Measurements from ENCODE around the gene AGAP1.

DNA sequence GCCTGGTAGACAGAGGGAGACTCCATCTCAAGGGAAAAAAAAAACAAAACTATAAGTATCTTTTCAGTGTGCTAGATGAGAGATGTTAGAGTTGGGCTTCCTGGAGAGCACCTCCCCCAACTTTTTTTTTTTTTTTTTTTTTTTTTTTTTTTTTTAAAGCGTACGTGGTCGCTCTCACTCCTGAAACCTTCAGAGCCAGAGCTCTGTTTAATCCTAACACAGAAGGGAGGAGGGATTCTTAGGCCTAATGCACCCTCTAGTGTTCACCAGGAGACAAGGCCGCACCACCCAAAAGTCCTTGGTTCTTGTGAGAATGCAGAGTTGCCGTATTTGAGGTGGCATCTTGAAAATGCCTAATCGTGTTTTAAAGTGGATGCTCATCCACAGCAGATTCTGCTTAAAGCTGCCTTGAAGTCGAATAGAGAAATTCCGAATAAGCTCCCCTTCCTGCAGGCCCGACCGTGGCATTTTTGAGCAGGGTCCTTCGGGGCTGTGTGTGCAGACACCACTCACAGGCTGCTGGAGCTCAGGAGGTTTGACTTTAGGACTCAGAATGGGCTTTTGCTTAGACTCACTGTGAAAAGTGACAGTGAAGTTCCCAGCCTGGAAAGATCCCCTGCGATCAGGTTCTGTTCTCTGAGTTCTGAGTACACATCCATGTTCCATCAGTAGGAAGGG is 252.6 kb downstream of the AGAP1 start:
- TF ChIP-seq, protein P1, sequence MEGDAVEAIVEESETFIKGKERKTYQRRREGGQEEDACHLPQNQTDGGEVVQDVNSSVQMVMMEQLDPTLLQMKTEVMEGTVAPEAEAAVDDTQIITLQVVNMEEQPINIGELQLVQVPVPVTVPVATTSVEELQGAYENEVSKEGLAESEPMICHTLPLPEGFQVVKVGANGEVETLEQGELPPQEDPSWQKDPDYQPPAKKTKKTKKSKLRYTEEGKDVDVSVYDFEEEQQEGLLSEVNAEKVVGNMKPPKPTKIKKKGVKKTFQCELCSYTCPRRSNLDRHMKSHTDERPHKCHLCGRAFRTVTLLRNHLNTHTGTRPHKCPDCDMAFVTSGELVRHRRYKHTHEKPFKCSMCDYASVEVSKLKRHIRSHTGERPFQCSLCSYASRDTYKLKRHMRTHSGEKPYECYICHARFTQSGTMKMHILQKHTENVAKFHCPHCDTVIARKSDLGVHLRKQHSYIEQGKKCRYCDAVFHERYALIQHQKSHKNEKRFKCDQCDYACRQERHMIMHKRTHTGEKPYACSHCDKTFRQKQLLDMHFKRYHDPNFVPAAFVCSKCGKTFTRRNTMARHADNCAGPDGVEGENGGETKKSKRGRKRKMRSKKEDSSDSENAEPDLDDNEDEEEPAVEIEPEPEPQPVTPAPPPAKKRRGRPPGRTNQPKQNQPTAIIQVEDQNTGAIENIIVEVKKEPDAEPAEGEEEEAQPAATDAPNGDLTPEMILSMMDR (IDR thresholded peaks at IDR 0.05; ENCODE audit: low read depth, low read length, poor library complexity, severe bottlenecking): peak; percentile 65
- no peak for TF ChIP-seq EZH2phosphoT487 (IDR thresholded peaks at IDR 0.05; ENCODE audit: borderline replicate concordance, low read length)

Measured in DOHH2 (cell line).